C4-2B (cell line): ENCODE results near the gene IFT20.

Experiments
- ZFX ChIP-seq: fragments of 450-650 bp; IDR thresholded peaks from 2 replicates; pipeline ENCODE4 v1.6.1; 2017
- TF ChIP-seq, protein P1 (sequence below): fragments of 450-650 bp; conservative IDR thresholded peaks from 2 replicates; pipeline ENCODE4 v1.5.1; 2017; ENCODE audit warnings: mild to moderate bottlenecking

DNA sequence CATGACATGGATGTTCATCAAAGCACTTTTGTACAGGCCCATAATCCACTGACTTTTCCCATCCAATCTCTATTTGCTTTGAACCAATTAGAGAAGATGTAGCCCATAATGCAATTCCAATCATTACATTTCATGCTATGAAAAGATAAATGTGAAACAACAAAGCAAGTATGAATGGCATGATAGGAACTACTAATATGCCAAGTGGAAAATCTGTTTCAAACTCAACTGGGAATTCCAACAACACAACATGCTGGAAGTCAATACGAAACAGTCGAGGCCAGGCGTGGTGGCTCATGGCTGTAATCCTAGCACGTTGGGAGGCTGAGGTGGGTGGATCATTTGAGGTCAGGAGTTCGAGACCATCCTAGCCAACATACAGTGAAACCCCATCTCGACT, 55.9 kb downstream of the IFT20 start:
- TF ChIP-seq, protein P1, sequence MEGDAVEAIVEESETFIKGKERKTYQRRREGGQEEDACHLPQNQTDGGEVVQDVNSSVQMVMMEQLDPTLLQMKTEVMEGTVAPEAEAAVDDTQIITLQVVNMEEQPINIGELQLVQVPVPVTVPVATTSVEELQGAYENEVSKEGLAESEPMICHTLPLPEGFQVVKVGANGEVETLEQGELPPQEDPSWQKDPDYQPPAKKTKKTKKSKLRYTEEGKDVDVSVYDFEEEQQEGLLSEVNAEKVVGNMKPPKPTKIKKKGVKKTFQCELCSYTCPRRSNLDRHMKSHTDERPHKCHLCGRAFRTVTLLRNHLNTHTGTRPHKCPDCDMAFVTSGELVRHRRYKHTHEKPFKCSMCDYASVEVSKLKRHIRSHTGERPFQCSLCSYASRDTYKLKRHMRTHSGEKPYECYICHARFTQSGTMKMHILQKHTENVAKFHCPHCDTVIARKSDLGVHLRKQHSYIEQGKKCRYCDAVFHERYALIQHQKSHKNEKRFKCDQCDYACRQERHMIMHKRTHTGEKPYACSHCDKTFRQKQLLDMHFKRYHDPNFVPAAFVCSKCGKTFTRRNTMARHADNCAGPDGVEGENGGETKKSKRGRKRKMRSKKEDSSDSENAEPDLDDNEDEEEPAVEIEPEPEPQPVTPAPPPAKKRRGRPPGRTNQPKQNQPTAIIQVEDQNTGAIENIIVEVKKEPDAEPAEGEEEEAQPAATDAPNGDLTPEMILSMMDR: no peak
- TF ChIP-seq ZFX: no peak
